ENCODE measurements around the gene UBA6. TPM values are rescaled to one million over a fixed set of nuclear protein-coding genes. Genes with fewer than 3 reads are reported as not detected.

Gene UBA6
- total RNA-seq, 1 donor from 2014 or later: 85.1 TPM

DNA sequence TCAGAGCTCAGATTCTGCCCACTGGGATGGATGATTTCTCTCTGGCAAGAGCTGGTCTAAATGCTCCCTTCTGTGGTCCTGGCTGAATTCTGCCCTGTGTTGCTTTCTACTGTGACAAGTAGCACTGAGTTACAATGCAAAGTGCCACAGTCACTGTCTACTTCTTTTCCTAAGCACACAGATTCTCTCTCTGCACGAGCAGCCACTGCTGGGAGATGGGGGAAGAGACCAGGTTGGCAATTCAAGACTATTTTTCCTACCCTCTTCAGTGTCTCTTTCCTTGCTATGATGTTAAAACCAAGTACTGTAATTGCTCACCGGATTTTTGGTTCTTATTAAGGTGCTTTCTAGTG is 97.0 kb downstream of the UBA6 start:
- H3K4me3 Mint-ChIP-seq (ENCODE audit: low read depth): no peak overlapping the region
- peaks cover 3% of the 10 kb centered on the region for H3K36me3 Mint-ChIP-seq (ENCODE audit: insufficient read depth)
- H3K27me3 Mint-ChIP-seq: no peaks in the 10 kb centered on the region
- no peak for DNase-seq (ENCODE audit: low spot score, unreplicated experiment)
- peaks cover 4% of the 10 kb centered on the region for H3K4me1 Mint-ChIP-seq (ENCODE audit: low read depth)
- H3K9me3 Mint-ChIP-seq (ENCODE audit: low read depth): peaks cover 15% of the 10 kb centered on the region
- TF ChIP-seq, protein P1, sequence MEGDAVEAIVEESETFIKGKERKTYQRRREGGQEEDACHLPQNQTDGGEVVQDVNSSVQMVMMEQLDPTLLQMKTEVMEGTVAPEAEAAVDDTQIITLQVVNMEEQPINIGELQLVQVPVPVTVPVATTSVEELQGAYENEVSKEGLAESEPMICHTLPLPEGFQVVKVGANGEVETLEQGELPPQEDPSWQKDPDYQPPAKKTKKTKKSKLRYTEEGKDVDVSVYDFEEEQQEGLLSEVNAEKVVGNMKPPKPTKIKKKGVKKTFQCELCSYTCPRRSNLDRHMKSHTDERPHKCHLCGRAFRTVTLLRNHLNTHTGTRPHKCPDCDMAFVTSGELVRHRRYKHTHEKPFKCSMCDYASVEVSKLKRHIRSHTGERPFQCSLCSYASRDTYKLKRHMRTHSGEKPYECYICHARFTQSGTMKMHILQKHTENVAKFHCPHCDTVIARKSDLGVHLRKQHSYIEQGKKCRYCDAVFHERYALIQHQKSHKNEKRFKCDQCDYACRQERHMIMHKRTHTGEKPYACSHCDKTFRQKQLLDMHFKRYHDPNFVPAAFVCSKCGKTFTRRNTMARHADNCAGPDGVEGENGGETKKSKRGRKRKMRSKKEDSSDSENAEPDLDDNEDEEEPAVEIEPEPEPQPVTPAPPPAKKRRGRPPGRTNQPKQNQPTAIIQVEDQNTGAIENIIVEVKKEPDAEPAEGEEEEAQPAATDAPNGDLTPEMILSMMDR (IDR thresholded peaks at IDR 0.05; ENCODE audit: unreplicated experiment): no peak
- H3K27ac Mint-ChIP-seq: no peak overlapping the region

GRCh38 chr4:67603310-67604028 is 97.5 kb downstream of the UBA6 start:
- Mint-ChIP-seq H3K4me3 (ENCODE audit: low read depth) (no peak overlapping the region), H3K4me1 (ENCODE audit: low read depth) (peaks cover 4% of the 10 kb centered on the region), H3K27me3 (no peaks in the 10 kb centered on the region), H3K9me3 (ENCODE audit: low read depth) (peaks cover 15% of the 10 kb centered on the region), H3K36me3 (ENCODE audit: insufficient read depth) (peaks cover 2% of the 10 kb centered on the region), H3K27ac (no peak overlapping the region)
- TF ChIP-seq, protein P1 (IDR thresholded peaks at IDR 0.05; ENCODE audit: unreplicated experiment): no peak
- DNase-seq (ENCODE audit: low spot score, unreplicated experiment): no peak

DNA sequence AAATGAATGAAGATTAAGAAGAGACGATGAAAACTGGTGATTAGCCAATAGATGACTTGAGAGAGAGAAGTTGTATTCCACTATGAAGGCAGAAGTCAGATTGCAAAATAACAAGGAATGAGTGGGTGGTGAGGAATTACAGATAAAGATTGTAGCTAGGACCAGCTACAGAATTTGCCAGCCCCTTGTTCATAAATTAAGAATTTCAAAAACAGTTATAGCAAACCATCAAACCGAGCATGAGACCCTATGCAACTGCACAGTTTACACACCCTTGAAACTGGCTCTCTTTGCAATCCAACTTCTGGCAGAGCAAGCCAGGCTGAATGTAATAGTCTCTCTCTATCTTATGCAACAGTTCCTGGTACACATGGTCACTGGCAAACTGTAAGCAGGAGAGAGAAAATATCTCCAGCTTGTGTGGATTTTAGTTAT is 107.2 kb downstream of the UBA6 start:
- Mint-ChIP-seq H3K36me3 (ENCODE audit: insufficient read depth) (no peaks in the 10 kb centered on the region), H3K27me3 (no peaks in the 10 kb centered on the region), H3K9me3 (ENCODE audit: low read depth) (peaks cover 3% of the 10 kb centered on the region), H3K4me1 (ENCODE audit: low read depth) (no peaks in the 10 kb centered on the region), H3K4me3 (ENCODE audit: low read depth) (no peak overlapping the region), H3K27ac (no peak overlapping the region)
- TF ChIP-seq, protein P1 (IDR thresholded peaks at IDR 0.05; ENCODE audit: unreplicated experiment): no peak
- no peak for DNase-seq (ENCODE audit: low spot score, unreplicated experiment)

- Mint-ChIP-seq H3K27ac (no peak overlapping the region), H3K27me3 (no peaks in the 10 kb centered on the region), H3K4me3 (ENCODE audit: low read depth) (no peak overlapping the region), H3K4me1 (ENCODE audit: low read depth) (no peaks in the 10 kb centered on the region), H3K36me3 (ENCODE audit: insufficient read depth) (no peaks in the 10 kb centered on the region), H3K9me3 (ENCODE audit: low read depth) (no peaks in the 10 kb centered on the region)
- TF ChIP-seq, protein P1 (IDR thresholded peaks at IDR 0.05; ENCODE audit: unreplicated experiment): no peak
- DNase-seq (ENCODE audit: low spot score, unreplicated experiment): no peak
These were observed 113.8 kb downstream of the UBA6 start for GRCh38 chr4:67587156-67587555.

DNA sequence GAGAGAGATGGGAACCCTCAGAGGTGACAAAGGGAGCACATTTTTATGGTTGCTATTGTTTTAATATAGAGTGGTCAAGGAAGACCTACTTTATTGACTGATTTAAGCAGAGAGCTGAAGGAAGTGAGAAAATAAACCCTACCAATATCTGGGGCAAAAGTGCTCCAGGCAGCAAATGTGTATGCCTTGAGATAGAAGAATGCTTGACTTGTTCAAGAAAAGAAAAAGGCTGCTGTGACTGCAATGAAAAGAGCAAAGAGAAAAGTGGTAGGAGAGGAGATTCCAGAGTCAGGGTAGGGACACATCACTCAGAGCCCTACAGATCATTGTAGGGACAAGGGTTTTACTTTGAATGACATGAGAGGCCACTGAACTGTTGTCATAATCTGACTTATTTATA is 116.5 kb downstream of the UBA6 start:
- TF ChIP-seq, protein P1 (IDR thresholded peaks at IDR 0.05; ENCODE audit: unreplicated experiment): no peak
- H3K4me3 Mint-ChIP-seq (ENCODE audit: low read depth): no peak overlapping the region
- H3K27me3 Mint-ChIP-seq: no peaks in the 10 kb centered on the region
- no peaks in the 10 kb centered on the region for H3K9me3 Mint-ChIP-seq (ENCODE audit: low read depth)
- H3K36me3 Mint-ChIP-seq (ENCODE audit: insufficient read depth): no peaks in the 10 kb centered on the region
- no peak for DNase-seq (ENCODE audit: low spot score, unreplicated experiment)
- H3K4me1 Mint-ChIP-seq (ENCODE audit: low read depth): no peaks in the 10 kb centered on the region
- H3K27ac Mint-ChIP-seq: no peak overlapping the region
